Measurements from ENCODE around the gene NNMT.

Gene NNMT

DNA sequence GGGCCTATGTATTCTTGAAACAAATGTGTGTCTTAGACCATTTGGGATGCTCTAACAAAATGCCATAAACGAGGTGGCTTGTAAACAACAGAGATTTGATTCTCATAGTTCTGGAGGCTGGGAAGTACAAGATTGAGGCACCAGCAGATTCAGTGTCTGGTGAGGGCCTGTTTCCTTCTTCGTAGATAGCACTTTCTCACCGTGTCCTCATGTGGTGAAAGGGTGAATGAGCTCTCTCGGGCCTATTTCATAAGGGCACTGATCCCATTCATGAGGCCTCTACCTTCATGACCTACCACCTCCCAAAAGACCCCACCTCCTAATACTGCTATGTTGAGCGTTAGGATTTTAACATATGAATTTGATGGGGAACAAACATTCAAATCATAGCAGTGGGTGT, 6.4 kb upstream of the NNMT start:
- TF ChIP-seq, protein P1, sequence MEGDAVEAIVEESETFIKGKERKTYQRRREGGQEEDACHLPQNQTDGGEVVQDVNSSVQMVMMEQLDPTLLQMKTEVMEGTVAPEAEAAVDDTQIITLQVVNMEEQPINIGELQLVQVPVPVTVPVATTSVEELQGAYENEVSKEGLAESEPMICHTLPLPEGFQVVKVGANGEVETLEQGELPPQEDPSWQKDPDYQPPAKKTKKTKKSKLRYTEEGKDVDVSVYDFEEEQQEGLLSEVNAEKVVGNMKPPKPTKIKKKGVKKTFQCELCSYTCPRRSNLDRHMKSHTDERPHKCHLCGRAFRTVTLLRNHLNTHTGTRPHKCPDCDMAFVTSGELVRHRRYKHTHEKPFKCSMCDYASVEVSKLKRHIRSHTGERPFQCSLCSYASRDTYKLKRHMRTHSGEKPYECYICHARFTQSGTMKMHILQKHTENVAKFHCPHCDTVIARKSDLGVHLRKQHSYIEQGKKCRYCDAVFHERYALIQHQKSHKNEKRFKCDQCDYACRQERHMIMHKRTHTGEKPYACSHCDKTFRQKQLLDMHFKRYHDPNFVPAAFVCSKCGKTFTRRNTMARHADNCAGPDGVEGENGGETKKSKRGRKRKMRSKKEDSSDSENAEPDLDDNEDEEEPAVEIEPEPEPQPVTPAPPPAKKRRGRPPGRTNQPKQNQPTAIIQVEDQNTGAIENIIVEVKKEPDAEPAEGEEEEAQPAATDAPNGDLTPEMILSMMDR (IDR thresholded peaks at IDR 0.05; ENCODE audit: insufficient read depth, low read depth, low read length, missing control alignments) = no peak
- DNase-seq (ENCODE audit: low read depth) = no peak
- H3K4me3 ChIP-seq (ENCODE audit: low read length) = no peak overlapping the region

DNA sequence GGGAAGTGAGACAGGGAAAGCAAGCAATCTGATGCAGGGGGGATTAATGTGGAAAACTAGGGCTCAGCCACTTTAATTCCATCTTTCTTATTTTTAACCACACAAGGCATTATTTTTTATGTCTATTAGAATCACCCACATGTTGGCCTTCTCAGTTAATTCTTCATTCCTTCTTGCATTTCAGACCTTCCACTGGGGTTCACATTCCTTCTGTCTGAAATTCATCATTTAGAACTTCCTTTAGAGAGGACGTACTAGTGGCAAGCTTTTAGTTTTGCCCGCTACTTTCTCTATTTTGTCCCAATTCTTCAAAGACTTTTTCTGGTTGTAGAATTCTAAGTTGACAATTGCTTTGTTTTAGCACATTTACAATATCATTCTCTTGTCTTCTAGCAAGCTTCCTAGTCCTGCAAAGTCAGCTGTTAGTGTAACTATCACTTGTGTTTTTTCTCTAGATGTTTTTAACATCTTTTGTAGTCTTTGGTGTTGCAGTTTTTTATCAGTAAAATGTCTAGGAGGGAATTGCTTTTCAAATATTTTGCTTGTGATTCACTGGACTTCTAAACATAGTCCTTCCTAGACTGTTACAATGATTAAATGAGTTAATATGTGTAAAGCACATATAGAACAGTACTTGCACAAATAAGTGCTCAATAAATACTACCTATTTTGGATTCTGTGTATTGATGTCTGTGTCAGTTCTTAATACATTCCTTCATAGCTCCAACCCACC, 5.5 kb upstream of the NNMT start:
- no peak for DNase-seq (ENCODE audit: low read depth)

DNA sequence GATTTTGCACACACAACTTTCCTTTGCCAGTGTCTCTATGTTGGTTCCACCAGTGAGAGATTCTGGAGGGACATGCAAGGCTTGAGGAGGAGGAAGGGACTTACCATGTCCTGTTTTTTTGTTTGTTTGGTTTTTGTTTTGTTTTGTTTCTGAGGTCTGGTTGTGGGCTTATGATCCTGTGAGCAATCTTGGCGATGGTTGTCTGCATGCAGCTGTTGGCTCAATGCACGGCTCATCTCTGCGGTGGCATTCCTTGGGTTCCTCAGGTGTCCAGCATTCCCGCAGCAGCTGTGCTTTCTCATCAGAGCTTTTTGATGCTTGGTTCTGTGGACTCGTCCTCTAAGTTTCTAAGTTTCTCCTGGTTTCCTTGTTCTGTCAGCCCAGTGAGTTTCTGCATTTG, 4.8 kb upstream of the NNMT start:
- TF ChIP-seq, protein P1 (IDR thresholded peaks at IDR 0.05; ENCODE audit: insufficient read depth, low read depth, low read length, missing control alignments) = no peak
- DNase-seq (ENCODE audit: low read depth) = no peak

More for the DNA sequence above, 5.5 kb upstream of the NNMT start:
- TF ChIP-seq, protein P1 (IDR thresholded peaks at IDR 0.05; ENCODE audit: insufficient read depth, low read depth, low read length, missing control alignments) = no peak
- H3K4me3 ChIP-seq (ENCODE audit: low read length) = no peak overlapping the region

DNA sequence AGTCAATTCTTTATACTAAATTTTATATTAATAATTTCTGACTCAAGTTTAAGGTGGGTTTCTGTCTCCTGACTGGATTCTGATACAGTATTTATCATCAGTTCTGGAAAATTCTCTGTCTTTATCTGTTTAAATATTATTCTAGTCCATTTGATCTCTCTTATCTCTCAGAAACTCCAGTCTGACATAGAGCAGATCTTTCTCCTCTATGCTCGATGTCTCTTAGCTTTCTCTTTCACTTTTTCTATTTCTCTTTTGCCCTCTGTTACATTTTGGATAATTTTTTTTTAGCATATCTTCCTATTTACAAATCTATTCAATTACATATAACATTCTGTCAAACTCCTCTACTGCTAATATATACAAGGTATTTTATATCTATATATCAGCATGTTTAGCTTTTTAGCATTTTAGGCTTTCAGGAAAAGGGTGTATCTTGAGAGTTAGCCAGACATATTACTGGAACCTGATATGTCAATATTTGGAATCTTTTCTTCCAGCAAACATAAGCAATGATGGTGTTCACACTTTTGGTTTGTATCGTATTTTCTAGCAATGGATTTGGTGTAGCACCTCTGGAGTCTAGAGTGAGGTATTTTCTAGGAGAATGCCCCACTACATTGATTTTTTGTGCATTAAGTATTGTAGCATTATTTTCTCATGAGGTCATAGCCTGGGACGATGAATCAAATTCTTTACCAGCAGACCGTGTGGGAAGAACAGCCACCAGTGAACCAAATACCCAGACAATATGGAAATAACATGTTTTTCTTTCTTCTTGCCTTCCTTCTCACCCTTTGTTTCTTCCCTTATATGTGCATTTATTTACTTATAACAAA, 4.1 kb upstream of the NNMT start:
- peak; percentile 55 for DNase-seq (ENCODE audit: low read depth)
- H3K4me3 ChIP-seq (ENCODE audit: low read length) = no peak overlapping the region
- TF ChIP-seq, protein P1 (IDR thresholded peaks at IDR 0.05; ENCODE audit: insufficient read depth, low read depth, low read length, missing control alignments) = no peak

More for the DNA sequence above, 4.8 kb upstream of the NNMT start:
- no peak overlapping the region for H3K4me3 ChIP-seq (ENCODE audit: low read length)

DNA sequence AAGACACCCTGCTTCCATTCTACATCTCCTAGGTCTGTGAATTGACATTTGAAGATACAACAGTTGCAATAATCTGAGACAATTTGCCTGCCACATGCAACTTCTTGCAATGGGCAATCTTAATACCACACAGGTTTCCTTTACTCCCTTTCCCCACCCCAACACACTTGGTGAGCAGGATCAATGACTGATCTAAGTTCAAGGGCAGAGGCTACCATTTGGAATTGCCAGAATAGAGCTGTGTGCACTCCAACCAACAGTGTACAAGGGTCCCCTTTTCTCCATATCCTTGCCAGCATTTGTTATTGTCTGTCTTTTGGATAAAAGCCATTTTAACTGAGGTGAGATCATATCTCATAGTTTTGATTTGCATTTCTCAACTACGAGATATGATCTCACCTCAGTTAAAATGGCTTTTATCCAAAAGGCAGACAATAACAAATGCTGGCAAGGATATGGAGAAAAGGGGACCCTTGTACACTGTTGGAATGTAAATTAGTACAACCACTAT, 2.9 kb upstream of the NNMT start:
- no peak overlapping the region for H3K4me3 ChIP-seq (ENCODE audit: low read length)
- TF ChIP-seq, protein P1 (IDR thresholded peaks at IDR 0.05; ENCODE audit: insufficient read depth, low read depth, low read length, missing control alignments) = no peak
- no peak for DNase-seq (ENCODE audit: low read depth)

DNA sequence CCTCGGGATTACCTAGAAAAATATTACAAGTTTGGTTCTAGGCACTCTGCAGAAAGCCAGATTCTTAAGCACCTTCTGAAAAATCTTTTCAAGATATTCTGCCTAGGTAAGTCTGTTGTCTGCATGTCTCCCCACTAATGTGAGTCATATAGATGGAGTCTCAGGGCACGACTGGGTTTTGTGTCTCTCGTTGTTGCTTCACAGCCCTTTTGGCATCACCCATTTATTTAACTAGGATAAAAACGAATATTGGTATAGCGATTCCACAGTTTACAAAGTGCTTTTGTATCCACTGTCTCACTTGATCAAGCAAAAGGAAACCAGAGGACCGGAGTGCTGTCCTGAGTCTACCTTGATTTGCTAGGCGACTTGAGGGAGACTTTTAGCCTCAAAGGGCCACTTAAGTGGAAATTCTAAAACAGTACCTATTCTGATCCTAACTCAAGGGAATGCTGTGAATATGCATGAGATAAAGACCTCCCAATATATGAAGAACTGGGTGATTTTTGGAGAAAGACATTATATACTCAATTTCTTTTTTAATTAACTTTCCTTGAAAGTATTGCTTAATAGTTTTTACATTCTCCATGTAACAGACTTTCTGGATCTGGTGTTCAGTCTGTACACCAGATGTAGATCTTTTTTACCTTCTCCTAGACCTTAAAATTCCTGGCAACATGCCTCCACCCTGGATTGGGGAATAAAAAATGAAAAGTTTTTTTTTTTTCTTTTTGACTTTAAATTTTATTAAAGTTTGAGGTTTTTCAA, 590 bp downstream of the NNMT start:
- TF ChIP-seq, protein P1 (IDR thresholded peaks at IDR 0.05; ENCODE audit: insufficient read depth, low read depth, low read length, missing control alignments) = no peak
- DNase-seq (ENCODE audit: low read depth) = peak; percentile 69
- no peak overlapping the region for H3K4me3 ChIP-seq (ENCODE audit: low read length)
